Activated CD8-positive, alpha-beta T cell treated with anti-CD3 and anti-CD28 coated beads, Interleukin-2, amount 10 ng/mL, durations not matched to agents 7 days and 5 days (primary cell): Measurements from ENCODE around the gene DHX35. TPM values are rescaled to one million over a fixed set of nuclear protein-coding genes. Genes with fewer than 3 reads are reported as not detected.

Source experiments
- ATAC-seq: fragments of 150-1000 bp; cut with Tn5 transposase; one replicate; pipeline ENCODE4 v1.10.0; 2021; ENCODE audit warnings: moderate library complexity
- CTCF ChIA-PET: fragments of 350-600 bp; sonication (Branson Sonifier 250); formaldehyde crosslinking; loops from one replicate; lab custom pipeline; 2021; ENCODE audit warnings: antibody characterized with exemption; lab: Charles Lee
- POLR2A ChIA-PET: fragments of 350-600 bp; sonication (Branson Sonifier 250); formaldehyde crosslinking; loops from one replicate; lab custom pipeline; 2021; ENCODE audit warnings: antibody characterized with exemption; lab: Charles Lee
- DNase-seq: peaks from one replicate; pipeline ENCODE4 v3.0.0-alpha.2; 2020
- H3K27ac Mint-ChIP-seq: one replicate; pipeline ENCODE4 v1.8.0; 2021; ENCODE audit warnings: mild to moderate bottlenecking, mixed read lengths
- H3K27me3 Mint-ChIP-seq: one replicate; pipeline ENCODE4 v1.8.0; 2021; ENCODE audit warnings: low read depth, mixed read lengths
- H3K36me3 Mint-ChIP-seq: one replicate; pipeline ENCODE4 v1.8.0; 2021; ENCODE audit warnings: low read depth, mixed read lengths
- H3K4me1 Mint-ChIP-seq: one replicate; pipeline ENCODE4 v1.8.0; 2021; ENCODE audit warnings: low read depth, mixed read lengths
- H3K4me3 Mint-ChIP-seq: one replicate; pipeline ENCODE4 v1.8.0; 2021; ENCODE audit warnings: mild to moderate bottlenecking, mixed read lengths
- H3K9me3 Mint-ChIP-seq: one replicate; pipeline ENCODE4 v1.8.0; 2022; ENCODE audit warnings: mixed read lengths; ENCODE audit not compliant: insufficient read depth
- total RNA-seq, 2 experiments: library from RNA; stranded (reverse); gene quantifications; one replicate each; pipeline ENCODE4 v1.2.3, GENCODE V29; 2021

DHX35 gene
- total RNA-seq, 2 experiments from 2014 or later: 10.8 to 11.1 TPM

DNA sequence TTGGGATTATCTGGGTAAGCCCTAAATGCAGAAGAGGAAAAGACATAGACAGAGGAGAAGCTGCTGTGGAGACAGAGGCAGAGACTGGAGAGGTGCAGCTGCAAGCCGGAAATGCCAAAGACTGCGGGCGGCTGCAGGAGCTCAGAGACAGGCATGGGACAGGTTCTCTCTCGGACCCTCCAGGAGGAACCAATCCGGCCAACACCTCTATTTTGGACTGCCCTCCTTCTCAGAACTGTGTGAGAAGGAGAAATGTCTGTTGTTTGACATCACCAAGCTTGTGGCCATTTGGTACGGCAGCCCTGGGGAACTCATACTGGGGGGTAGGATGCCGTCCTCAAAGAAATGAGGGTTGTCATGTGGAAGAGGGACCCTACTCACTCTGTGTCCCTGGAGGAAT, 95.0 kb downstream of the DHX35 start:
- no peaks in the 10 kb centered on the region for H3K9me3 Mint-ChIP-seq
- no peak overlapping the region for H3K27ac Mint-ChIP-seq
- H3K27me3 Mint-ChIP-seq: peaks cover 9% of the 10 kb centered on the region
- no peaks in the 10 kb centered on the region for H3K36me3 Mint-ChIP-seq
- CTCF ChIA-PET: no interaction called here
- POLR2A ChIA-PET: no interaction called here
- H3K4me3 Mint-ChIP-seq: no peak overlapping the region
- ATAC-seq (no peak), DNase-seq (no peak)
- no peaks in the 10 kb centered on the region for H3K4me1 Mint-ChIP-seq

DNA sequence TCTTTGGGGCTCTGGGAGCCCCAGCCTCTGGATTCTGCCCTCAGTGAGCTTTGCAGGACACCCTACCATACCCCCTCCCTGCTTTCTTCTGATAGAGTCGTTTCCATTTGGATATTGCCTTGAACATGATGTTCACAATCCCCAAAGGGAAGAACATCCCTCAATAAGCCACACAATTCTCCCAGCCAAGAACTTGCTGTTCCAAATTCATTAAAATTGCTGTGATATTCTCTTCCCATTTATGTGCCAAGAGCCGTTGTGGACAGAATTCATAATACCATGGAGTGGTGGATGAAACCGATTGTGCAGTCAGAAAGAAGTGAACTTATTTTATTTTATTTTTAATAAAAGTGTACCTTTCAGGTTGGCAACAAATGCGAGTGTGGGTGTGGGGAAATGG, 95.8 kb downstream of the DHX35 start:
- no peak for DNase-seq
- H3K36me3 Mint-ChIP-seq: no peaks in the 10 kb centered on the region
- H3K27ac Mint-ChIP-seq: no peak overlapping the region
- CTCF ChIA-PET: no interaction called here
- H3K27me3 Mint-ChIP-seq: peaks cover 8% of the 10 kb centered on the region
- no peaks in the 10 kb centered on the region for H3K9me3 Mint-ChIP-seq
- no peak overlapping the region for H3K4me3 Mint-ChIP-seq
- POLR2A ChIA-PET: no interaction called here
- H3K4me1 Mint-ChIP-seq: no peaks in the 10 kb centered on the region
- no peak for ATAC-seq

- H3K27ac Mint-ChIP-seq: no peak overlapping the region
- H3K36me3 Mint-ChIP-seq: no peaks in the 10 kb centered on the region
- no peaks in the 10 kb centered on the region for H3K4me1 Mint-ChIP-seq
- H3K9me3 Mint-ChIP-seq: no peaks in the 10 kb centered on the region
- peaks cover 6% of the 10 kb centered on the region for H3K27me3 Mint-ChIP-seq
- ATAC-seq (no peak), DNase-seq (no peak)
- ChIA-PET CTCF (interaction anchor here (0.8 kb wide), 1 partner anchor 10 kb away, joined by 3 read pairs; no protein-coding TSS in a partner anchor), POLR2A (interaction anchor here (0.6 kb wide), 1 partner anchor 112 kb away, joined by 3 read pairs; no protein-coding TSS in a partner anchor)
- no peak overlapping the region for H3K4me3 Mint-ChIP-seq
Measured at GRCh38 chr20:39059036-39059435, 96.9 kb downstream of the DHX35 start.

DNA sequence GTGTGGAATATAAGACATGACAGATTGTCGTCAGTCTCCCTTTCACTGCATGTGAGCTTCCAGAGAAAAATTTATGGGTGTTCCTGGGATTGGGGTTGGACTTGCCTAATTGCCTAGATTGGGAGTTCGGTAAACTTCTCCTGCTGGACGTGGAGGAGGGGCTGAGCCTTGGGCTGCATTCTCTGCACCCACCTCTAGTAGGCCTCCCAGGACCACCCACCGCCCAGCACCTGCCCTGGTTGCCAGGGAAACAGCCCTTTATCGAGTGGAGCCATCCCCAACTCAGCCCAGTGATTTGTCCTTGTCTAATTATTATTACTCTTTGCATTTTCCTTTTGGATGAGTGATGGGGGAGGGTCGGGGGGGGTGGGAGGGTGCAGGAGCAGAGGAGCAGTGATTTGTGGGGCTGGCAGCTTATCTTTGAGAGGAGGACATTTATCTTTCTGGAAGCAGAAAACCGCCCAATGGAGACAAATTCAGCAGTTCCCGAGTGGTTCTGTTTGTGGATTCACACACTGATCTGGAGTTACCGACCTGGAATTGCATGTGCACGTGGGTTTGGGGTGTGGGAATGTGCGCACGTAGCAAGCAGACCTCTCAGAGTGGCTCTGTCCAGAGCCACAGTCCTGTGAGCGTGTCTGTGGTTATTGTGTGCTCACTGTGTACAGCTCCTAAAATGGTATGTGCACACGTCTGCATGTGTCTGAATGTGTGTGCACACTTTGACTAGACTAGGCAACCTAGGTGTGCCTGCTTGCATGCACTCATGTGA, 104.5 kb downstream of the DHX35 start:
- DNase-seq: no peak
- H3K9me3 Mint-ChIP-seq: no peaks in the 10 kb centered on the region
- peaks cover 12% of the 10 kb centered on the region for H3K27me3 Mint-ChIP-seq
- no peaks in the 10 kb centered on the region for H3K36me3 Mint-ChIP-seq
- H3K4me3 Mint-ChIP-seq: no peak overlapping the region
- H3K4me1 Mint-ChIP-seq: no peaks in the 10 kb centered on the region
- no peak overlapping the region for H3K27ac Mint-ChIP-seq
- CTCF ChIA-PET: interaction anchor here (1.6 to 5.4 kb wide), 2 partner anchors 15 to 17 kb away, joined by 7 to 31 read pairs; no protein-coding TSS in a partner anchor
- ATAC-seq: no peak
- POLR2A ChIA-PET: no interaction called here

DNA sequence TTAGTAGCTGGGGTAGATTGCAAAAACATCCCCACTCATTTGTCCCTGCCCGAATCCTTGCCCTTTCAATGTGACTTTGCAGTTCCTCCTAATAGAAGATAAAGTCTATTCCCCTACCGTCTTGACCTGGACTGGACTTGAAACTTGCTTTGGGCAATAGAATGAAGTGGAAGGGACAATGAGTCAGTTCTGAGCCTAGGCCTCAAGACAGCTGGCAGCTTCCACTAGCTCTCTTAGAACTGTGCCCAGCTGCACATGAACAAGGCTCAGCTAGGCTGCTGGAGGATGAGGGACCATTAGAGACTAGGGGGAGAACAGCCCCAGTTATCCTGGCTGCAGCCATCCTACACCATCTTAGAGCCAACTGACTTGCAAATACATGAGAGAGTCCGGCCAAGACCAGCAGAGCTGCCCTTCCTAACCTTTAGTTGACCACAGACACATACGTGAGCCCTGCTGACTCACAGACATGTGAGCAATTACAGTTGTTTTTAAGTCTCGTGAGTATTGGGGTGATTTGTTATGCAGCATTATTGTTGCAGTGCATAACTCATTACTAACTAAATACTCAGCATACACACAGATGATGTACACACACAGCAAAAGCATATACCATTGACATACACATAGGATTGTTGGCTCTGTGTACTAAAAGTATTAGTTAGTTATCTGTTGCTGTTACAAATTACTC, 105.5 kb downstream of the DHX35 start:
- Mint-ChIP-seq H3K36me3 (no peaks in the 10 kb centered on the region), H3K27ac (no peak overlapping the region), H3K27me3 (peaks cover 12% of the 10 kb centered on the region), H3K4me1 (no peaks in the 10 kb centered on the region), H3K9me3 (no peaks in the 10 kb centered on the region), H3K4me3 (no peak overlapping the region)
- ATAC-seq (no peak), DNase-seq (no peak)
- CTCF ChIA-PET: interaction anchor here (5.4 kb wide), 1 partner anchor 14 kb away, joined by 31 read pairs; no protein-coding TSS in a partner anchor
- POLR2A ChIA-PET: no interaction called here

DNA sequence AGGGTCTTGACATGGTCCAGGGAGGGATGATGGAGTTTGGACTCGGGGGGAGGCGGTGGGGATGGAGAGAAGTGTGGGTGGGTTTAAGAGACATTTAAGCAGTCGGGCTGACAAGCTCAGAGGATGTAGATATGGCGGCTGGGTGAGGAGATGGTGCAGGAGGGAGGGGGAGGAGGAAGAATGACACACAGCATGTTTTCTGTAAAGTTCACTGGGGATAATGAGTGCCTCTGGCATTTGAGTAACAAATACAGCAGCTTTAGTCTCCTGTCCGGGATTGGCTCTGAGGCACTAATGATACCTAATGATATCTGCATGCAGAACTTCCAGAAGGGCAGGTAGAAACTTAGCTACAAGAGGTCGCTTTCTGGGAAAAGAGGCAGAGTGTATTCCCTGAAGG, 107.8 kb downstream of the DHX35 start:
- Mint-ChIP-seq H3K9me3 (no peaks in the 10 kb centered on the region), H3K27me3 (peaks cover 19% of the 10 kb centered on the region), H3K4me3 (no peak overlapping the region), H3K36me3 (no peaks in the 10 kb centered on the region), H3K4me1 (no peaks in the 10 kb centered on the region), H3K27ac (no peak overlapping the region)
- CTCF ChIA-PET: interaction anchor here (2.1 to 5.4 kb wide), 2 partner anchors 12 to 20 kb away, joined by 7 to 31 read pairs; no protein-coding TSS in a partner anchor
- no peak for DNase-seq
- ATAC-seq: no peak
- POLR2A ChIA-PET: no interaction called here

GRCh38 chr20:39070484-39071231, 108.5 kb downstream of the DHX35 start:
- no peaks in the 10 kb centered on the region for H3K36me3 Mint-ChIP-seq
- no peaks in the 10 kb centered on the region for H3K4me1 Mint-ChIP-seq
- peaks cover 19% of the 10 kb centered on the region for H3K27me3 Mint-ChIP-seq
- POLR2A ChIA-PET: no interaction called here
- no peaks in the 10 kb centered on the region for H3K9me3 Mint-ChIP-seq
- no peak overlapping the region for H3K27ac Mint-ChIP-seq
- DNase-seq (no peak), ATAC-seq (no peak)
- CTCF ChIA-PET: interaction anchor here (2.1 to 5.4 kb wide), 2 partner anchors 11 to 21 kb away, joined by 7 to 31 read pairs; no protein-coding TSS in a partner anchor
- H3K4me3 Mint-ChIP-seq: no peak overlapping the region

- Mint-ChIP-seq H3K27ac (no peak overlapping the region), H3K27me3 (peaks cover 23% of the 10 kb centered on the region), H3K4me1 (no peaks in the 10 kb centered on the region), H3K36me3 (no peaks in the 10 kb centered on the region), H3K9me3 (no peaks in the 10 kb centered on the region), H3K4me3 (no peak overlapping the region)
- CTCF ChIA-PET: no interaction called here
- DNase-seq (no peak), ATAC-seq (no peak)
- POLR2A ChIA-PET: no interaction called here
Measured at GRCh38 chr20:39072132-39072531, 110.0 kb downstream of the DHX35 start.

DNA sequence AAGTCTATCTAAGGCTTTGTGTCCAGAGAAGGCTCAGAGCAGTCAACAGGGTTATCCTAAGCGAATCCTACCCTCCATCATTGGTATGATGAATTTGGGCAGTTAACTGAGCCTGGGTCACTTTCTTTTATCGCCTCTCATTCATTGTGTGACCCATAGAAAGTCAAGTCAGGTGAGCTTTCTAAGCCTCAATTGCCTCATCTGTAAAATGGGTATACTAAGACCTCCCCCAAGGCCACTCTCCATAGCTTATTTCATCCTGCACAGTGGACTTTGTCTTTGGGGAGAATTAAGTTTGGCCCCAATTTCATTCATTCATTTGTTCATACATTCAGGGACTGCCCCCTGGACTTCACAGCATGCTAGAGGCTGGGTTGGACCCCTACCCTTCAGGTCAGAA, 110.5 kb downstream of the DHX35 start:
- no peak for ATAC-seq
- ChIA-PET CTCF (no interaction called here), POLR2A (no interaction called here)
- Mint-ChIP-seq H3K4me1 (no peaks in the 10 kb centered on the region), H3K36me3 (no peaks in the 10 kb centered on the region), H3K27ac (no peak overlapping the region), H3K27me3 (peaks cover 22% of the 10 kb centered on the region), H3K9me3 (no peaks in the 10 kb centered on the region), H3K4me3 (no peak overlapping the region)
- no peak for DNase-seq

- CTCF ChIA-PET: interaction anchor here (0.9 to 1.1 kb wide), 2 partner anchors 25 to 428 kb away, joined by 4 to 5 read pairs; no protein-coding TSS in a partner anchor
- Mint-ChIP-seq H3K27me3 (peaks cover 24% of the 10 kb centered on the region), H3K36me3 (no peaks in the 10 kb centered on the region), H3K9me3 (no peaks in the 10 kb centered on the region), H3K4me3 (no peak overlapping the region), H3K27ac (no peak overlapping the region), H3K4me1 (peaks cover 7% of the 10 kb centered on the region)
- no peak for ATAC-seq
- POLR2A ChIA-PET: no interaction called here
- no peak for DNase-seq
Measured at GRCh38 chr20:39075731-39076130, 113.6 kb downstream of the DHX35 start.

- ATAC-seq (no peak), DNase-seq (no peak)
- Mint-ChIP-seq H3K9me3 (no peaks in the 10 kb centered on the region), H3K36me3 (no peaks in the 10 kb centered on the region), H3K4me1 (peaks cover 7% of the 10 kb centered on the region), H3K27me3 (peaks cover 28% of the 10 kb centered on the region), H3K4me3 (no peak overlapping the region), H3K27ac (no peak overlapping the region)
- ChIA-PET POLR2A (no interaction called here), CTCF (interaction anchor here (1.1 to 6.4 kb wide), 3 partner anchors 27 to 432 kb away, joined by 3 to 160 read pairs (median 3); no protein-coding TSS in a partner anchor)
Measured at GRCh38 chr20:39076958-39077357, 114.8 kb downstream of the DHX35 start.
